HG03097 (cell line): ENCODE measurements around the gene ADSS1.

Source experiments
- ATAC-seq: cut with Tn5 transposase; IDR thresholded peaks from one replicate; pipeline ENCODE4 v1.9.1; 2021; ENCODE audit not compliant: unreplicated experiment, low FRiP score

ADSS1 gene

GRCh38 chr14:104789752-104790743 is 66.0 kb downstream of the ADSS1 start:
- ATAC-seq: no peak

- ATAC-seq: no peak
These were observed 67.4 kb downstream of the ADSS1 start for GRCh38 chr14:104791425-104791824.

- no peak for ATAC-seq
These were observed 68.3 kb downstream of the ADSS1 start for GRCh38 chr14:104792101-104792884.

- ATAC-seq: no peak
These were observed 69.1 kb downstream of the ADSS1 start for GRCh38 chr14:104792945-104793702.

GRCh38 chr14:104793703-104793959 is 69.6 kb downstream of the ADSS1 start:
- no peak for ATAC-seq

DNA sequence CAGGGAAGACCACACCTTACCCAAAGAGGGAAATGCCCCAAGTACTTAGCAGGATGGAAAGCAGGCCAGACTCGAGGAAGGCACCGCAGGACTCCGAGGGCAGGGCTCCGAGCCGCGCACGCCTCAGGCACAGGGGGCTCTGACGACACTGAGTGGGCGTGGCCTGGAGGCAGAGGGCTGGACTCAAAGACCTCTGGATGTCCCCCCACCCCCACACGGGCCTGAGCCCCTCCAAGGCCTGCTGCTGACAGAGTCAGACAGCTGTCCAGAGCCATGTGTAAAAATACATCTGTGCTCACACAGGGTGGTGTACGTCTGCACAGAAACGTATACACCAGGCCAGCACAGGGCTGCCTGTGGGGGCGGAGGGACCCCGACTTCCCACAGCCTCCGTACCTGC is 70.1 kb downstream of the ADSS1 start:
- no peak for ATAC-seq

DNA sequence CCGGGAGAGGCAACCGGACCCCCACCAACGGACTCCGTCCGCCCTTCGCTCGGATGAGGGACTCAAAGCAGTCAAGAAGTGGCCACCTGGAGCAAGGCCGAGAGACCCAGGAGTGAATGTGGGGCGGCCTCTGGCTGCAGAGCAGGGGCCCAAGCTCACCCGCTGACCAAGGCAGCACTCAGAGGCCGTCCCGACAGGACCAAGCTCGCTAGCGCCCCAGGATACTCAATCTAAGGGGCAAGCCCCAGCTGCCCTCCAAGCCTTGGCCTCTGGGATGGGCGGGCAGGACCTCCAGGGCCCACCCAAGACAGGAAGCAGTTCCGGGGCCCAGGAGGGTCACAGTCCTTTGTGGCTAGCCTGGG is 70.6 kb downstream of the ADSS1 start:
- no peak for ATAC-seq

- peak; percentile 40 for ATAC-seq
These were observed 71.2 kb downstream of the ADSS1 start, which contains the start of gene AKT1 for GRCh38 chr14:104794993-104795780. Gene AKT1 (minus strand): TSS chr14:104795748. CDS start chr14:104792643, 3,105 bp downstream.

DNA sequence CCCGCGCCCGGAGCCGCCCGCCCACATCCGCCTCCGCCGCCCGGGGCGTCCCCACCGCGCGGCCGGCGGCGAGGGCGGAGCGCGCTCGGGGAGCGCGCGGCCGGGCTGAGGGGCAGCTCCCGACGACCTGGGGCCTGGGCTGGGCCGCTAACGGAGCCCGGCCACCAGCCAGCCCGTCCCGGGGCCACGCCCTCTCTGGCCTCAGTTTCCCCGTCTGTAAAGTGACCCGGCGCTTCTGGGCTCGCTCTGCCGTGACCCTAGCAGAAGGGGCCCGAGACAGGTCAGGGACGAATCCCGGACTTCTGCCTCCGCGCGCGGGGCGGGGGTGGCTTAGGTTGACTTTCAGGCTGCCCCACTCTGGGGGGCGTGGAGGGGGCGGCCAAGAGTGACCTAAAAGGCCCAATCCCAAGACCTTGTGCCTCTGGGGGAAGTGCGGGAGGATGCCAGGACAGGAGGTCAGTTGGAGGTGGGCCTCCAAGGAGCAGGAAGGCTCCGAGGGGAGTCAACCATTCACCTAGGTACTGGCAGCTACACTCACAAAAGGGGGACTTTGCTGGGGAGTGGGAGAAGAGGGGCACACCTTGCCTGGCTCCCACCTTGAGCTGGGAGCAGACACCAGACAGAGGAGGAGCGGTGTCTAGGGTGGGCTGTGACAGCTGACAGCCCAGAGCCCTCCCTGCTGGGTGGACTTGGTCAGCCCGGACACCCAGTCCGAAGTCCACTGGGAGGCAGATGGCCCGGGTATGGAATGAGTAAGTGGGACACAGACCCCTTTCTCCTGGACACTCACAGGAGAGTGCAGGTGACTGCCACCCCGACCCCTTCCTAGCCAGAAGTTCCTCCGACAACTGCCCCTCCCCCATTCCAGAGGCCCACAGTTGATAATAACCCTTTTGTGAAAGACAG is 72.0 kb downstream of the ADSS1 start:
- ATAC-seq: peak; percentile 16

DNA sequence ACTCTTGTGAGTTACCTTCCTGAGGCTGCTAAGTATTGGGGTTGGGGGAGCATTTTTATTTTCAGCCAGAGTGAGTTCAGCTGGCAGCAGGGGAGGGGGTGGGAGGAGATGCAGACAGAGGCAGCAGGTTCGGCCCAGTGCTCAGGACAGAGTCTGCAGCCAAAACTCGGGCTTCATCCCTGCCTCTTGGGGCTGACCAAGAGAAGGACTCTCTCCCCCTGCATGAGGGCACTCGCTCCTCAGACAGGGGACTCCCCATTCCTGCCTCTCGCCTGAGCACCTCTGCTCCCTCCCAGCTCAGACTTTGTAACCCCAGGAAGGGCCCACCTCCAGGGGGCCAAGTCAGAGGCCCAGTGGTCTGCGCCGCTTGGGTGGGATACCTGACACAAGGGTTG is 72.7 kb downstream of the ADSS1 start:
- ATAC-seq: no peak
